OCI-LY7 (cell line): ENCODE results near the gene DNAH9.

Source experiments
- EZH2phosphoT487 ChIP-seq: fragments of 200-600 bp; sonication (generic); IDR thresholded peaks from 2 replicates; pipeline ENCODE4 v1.6.1; 2018; ENCODE audit warnings: low read depth, borderline replicate concordance, mild to moderate bottlenecking, mixed run types, antibody characterized with exemption, low read length, moderate library complexity, mixed read lengths
- TF ChIP-seq, protein P1 (sequence below): fragments of 200-600 bp; sonication (generic); conservative IDR thresholded peaks from 2 replicates; pipeline ENCODE4 v1.5.1; 2014; ENCODE audit warnings: mild to moderate bottlenecking, antibody characterized with exemption, low read length, moderate library complexity, mixed read lengths

DNA sequence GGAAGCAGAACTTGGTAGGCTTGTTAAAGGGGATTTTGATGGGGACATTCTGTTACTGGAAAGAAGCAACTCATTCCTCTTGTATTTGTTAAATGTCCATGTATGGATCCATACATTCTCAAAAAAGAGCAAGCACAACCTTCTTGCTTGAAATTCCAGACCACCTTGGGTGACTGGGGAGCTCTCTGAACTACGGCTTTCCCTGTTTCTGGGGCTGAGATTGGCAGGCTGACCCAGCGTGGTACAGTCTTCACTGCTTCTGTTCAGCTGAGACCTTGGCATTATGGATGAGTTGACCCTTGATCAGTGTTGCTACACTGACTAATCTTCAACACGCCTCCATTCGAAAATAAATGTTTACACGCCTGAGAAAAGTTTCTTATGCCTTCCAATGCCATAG is 38.5 kb downstream of the DNAH9 start:
- TF ChIP-seq, protein P1, sequence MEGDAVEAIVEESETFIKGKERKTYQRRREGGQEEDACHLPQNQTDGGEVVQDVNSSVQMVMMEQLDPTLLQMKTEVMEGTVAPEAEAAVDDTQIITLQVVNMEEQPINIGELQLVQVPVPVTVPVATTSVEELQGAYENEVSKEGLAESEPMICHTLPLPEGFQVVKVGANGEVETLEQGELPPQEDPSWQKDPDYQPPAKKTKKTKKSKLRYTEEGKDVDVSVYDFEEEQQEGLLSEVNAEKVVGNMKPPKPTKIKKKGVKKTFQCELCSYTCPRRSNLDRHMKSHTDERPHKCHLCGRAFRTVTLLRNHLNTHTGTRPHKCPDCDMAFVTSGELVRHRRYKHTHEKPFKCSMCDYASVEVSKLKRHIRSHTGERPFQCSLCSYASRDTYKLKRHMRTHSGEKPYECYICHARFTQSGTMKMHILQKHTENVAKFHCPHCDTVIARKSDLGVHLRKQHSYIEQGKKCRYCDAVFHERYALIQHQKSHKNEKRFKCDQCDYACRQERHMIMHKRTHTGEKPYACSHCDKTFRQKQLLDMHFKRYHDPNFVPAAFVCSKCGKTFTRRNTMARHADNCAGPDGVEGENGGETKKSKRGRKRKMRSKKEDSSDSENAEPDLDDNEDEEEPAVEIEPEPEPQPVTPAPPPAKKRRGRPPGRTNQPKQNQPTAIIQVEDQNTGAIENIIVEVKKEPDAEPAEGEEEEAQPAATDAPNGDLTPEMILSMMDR: no peak
- no peak for TF ChIP-seq EZH2phosphoT487
